ENCODE data around the gene FOXP1. TPM values are rescaled to one million over a fixed set of nuclear protein-coding genes. Genes with fewer than 3 reads are reported as not detected.

The FOXP1 gene
- total and polyA plus RNA-seq, 4 donors: 15.2 to 263 (median 110) TPM

- WGBS, 2 donors: 90 to 92% methylated on average over 10 of the region's 10 CpGs
- Histone ChIP-seq H3K27me3 (ENCODE audit: control insufficient read depth in 1 of 2, insufficient read depth in 2 of 2, low read length in 1 of 2) (no peaks in the 10 kb centered on the region), H3K27ac (ENCODE audit: low read depth in 1 of 2, low read length in 2 of 2) (no peak overlapping the region), H3K4me1 (ENCODE audit: control insufficient read depth in 1 of 2, insufficient read depth in 2 of 2, low read length in 2 of 2) (no peaks in the 10 kb centered on the region), H3K36me3 (ENCODE audit: control insufficient read depth in 1 of 2, insufficient read depth in 2 of 2, low read length in 1 of 2) (no peaks in the 10 kb centered on the region), H3K4me3 (ENCODE audit: low read length in 2 of 2) (no peak overlapping the region), H3K9me3 (ENCODE audit: control insufficient read depth, low read length) (no peaks in the 10 kb centered on the region)
- no peak for DNase-seq
- no peak for ATAC-seq (ENCODE audit: low FRiP score)
- intact Hi-C loops (cut with DNase I): loop anchor here in 1 of 2 donors (10.0 kb wide), 1 partner anchor 381 kb away; no protein-coding TSS in a partner anchor
Measured at GRCh38 chr3:71505767-71506350, 77.7 kb downstream of the FOXP1 start.

- no peaks in the 10 kb centered on the region for H3K27me3 ChIP-seq (ENCODE audit: control insufficient read depth in 1 of 2, insufficient read depth in 2 of 2, low read length in 1 of 2)
- H3K36me3 ChIP-seq (ENCODE audit: control insufficient read depth in 1 of 2, insufficient read depth in 2 of 2, low read length in 1 of 2): no peaks in the 10 kb centered on the region
- H3K4me3 ChIP-seq (ENCODE audit: low read length in 2 of 2): no peak overlapping the region
- intact Hi-C loops (cut with DNase I): loop anchor here (5.0 to 10.0 kb wide), 2 partner anchors 33 to 380 kb away; no protein-coding TSS in a partner anchor
- ATAC-seq (ENCODE audit: low FRiP score) (no peak), DNase-seq (peak in 1 of 2 donors; percentile 75)
- 59 to 63% methylated on average over 15 of the region's 15 CpGs for WGBS, 2 donors
- H3K9me3 ChIP-seq (ENCODE audit: control insufficient read depth, low read length): no peaks in the 10 kb centered on the region
- no peak overlapping the region for H3K27ac ChIP-seq (ENCODE audit: low read depth in 1 of 2, low read length in 2 of 2)
- H3K4me1 ChIP-seq (ENCODE audit: control insufficient read depth in 1 of 2, insufficient read depth in 2 of 2, low read length in 2 of 2): no peaks in the 10 kb centered on the region
Measured at GRCh38 chr3:71504250-71505036, 79.1 kb downstream of the FOXP1 start.

GRCh38 chr3:71503525-71504249, 79.8 kb downstream of the FOXP1 start:
- H3K27ac ChIP-seq (ENCODE audit: low read depth in 1 of 2, low read length in 2 of 2): no peak overlapping the region
- DNase-seq: no peak
- no peak for ATAC-seq (ENCODE audit: low FRiP score)

GRCh38 chr3:71502066-71502625, 81.4 kb downstream of the FOXP1 start:
- intact Hi-C loops (cut with DNase I): loop anchor here (5.0 to 10.0 kb wide), 2 partner anchors 35 to 377 kb away; no protein-coding TSS in a partner anchor
- no peak overlapping the region for H3K27ac ChIP-seq (ENCODE audit: low read depth in 1 of 2, low read length in 2 of 2)
- no peaks in the 10 kb centered on the region for H3K36me3 ChIP-seq (ENCODE audit: control insufficient read depth in 1 of 2, insufficient read depth in 2 of 2, low read length in 1 of 2)
- H3K4me3 ChIP-seq (ENCODE audit: low read length in 2 of 2): no peak overlapping the region
- H3K9me3 ChIP-seq (ENCODE audit: control insufficient read depth, low read length): no peaks in the 10 kb centered on the region
- DNase-seq: no peak
- WGBS, 2 donors: 94 to 96% methylated on average over 5 of the region's 5 CpGs
- no peaks in the 10 kb centered on the region for H3K27me3 ChIP-seq (ENCODE audit: control insufficient read depth in 1 of 2, insufficient read depth in 2 of 2, low read length in 1 of 2)
- H3K4me1 ChIP-seq (ENCODE audit: control insufficient read depth in 1 of 2, insufficient read depth in 2 of 2, low read length in 2 of 2): peaks cover 0 to 3% of the 10 kb centered on the region in 2 donors
- no peak for ATAC-seq (ENCODE audit: low FRiP score)

More at GRCh38 chr3:71503525-71504249, 79.8 kb downstream of the FOXP1 start:
- Histone ChIP-seq H3K27me3 (ENCODE audit: control insufficient read depth in 1 of 2, insufficient read depth in 2 of 2, low read length in 1 of 2) (no peaks in the 10 kb centered on the region), H3K4me1 (ENCODE audit: control insufficient read depth in 1 of 2, insufficient read depth in 2 of 2, low read length in 2 of 2) (peaks cover 0 to under 1% of the 10 kb centered on the region in 2 donors), H3K36me3 (ENCODE audit: control insufficient read depth in 1 of 2, insufficient read depth in 2 of 2, low read length in 1 of 2) (no peaks in the 10 kb centered on the region), H3K9me3 (ENCODE audit: control insufficient read depth, low read length) (no peaks in the 10 kb centered on the region), H3K4me3 (ENCODE audit: low read length in 2 of 2) (no peak overlapping the region)
- WGBS, 2 donors: 86 to 91% methylated on average over 10 of the region's 10 CpGs
- intact Hi-C loops (cut with DNase I): loop anchor here (5.0 to 10.0 kb wide), 2 partner anchors 34 to 379 kb away; no protein-coding TSS in a partner anchor

- DNase-seq: no peak
- Histone ChIP-seq H3K4me1 (ENCODE audit: control insufficient read depth in 1 of 2, insufficient read depth in 2 of 2, low read length in 2 of 2) (peaks cover 4 to 8% of the 10 kb centered on the region in 2 donors), H3K27ac (ENCODE audit: low read depth in 1 of 2, low read length in 2 of 2) (no peak overlapping the region), H3K27me3 (ENCODE audit: control insufficient read depth in 1 of 2, insufficient read depth in 2 of 2, low read length in 1 of 2) (no peaks in the 10 kb centered on the region), H3K4me3 (ENCODE audit: low read length in 2 of 2) (no peak overlapping the region), H3K9me3 (ENCODE audit: control insufficient read depth, low read length) (no peaks in the 10 kb centered on the region), H3K36me3 (ENCODE audit: control insufficient read depth in 1 of 2, insufficient read depth in 2 of 2, low read length in 1 of 2) (no peaks in the 10 kb centered on the region)
- no peak for ATAC-seq (ENCODE audit: low FRiP score)
- WGBS, 2 donors: 95 to 99% methylated on average over 6 of the region's 6 CpGs
- intact Hi-C loops (cut with DNase I): loop anchor here (5.0 to 10.0 kb wide), 2 partner anchors 37 to 376 kb away; no protein-coding TSS in a partner anchor
Measured at GRCh38 chr3:71500696-71501095, 82.8 kb downstream of the FOXP1 start.

- DNase-seq: no peak
- Histone ChIP-seq H3K27ac (ENCODE audit: low read depth in 1 of 2, low read length in 2 of 2) (no peak overlapping the region), H3K4me1 (ENCODE audit: control insufficient read depth in 1 of 2, insufficient read depth in 2 of 2, low read length in 2 of 2) (peaks cover 4 to 11% of the 10 kb centered on the region in 2 donors), H3K36me3 (ENCODE audit: control insufficient read depth in 1 of 2, insufficient read depth in 2 of 2, low read length in 1 of 2) (no peaks in the 10 kb centered on the region), H3K4me3 (ENCODE audit: low read length in 2 of 2) (no peak overlapping the region), H3K27me3 (ENCODE audit: control insufficient read depth in 1 of 2, insufficient read depth in 2 of 2, low read length in 1 of 2) (no peaks in the 10 kb centered on the region), H3K9me3 (ENCODE audit: control insufficient read depth, low read length) (no peaks in the 10 kb centered on the region)
- intact Hi-C loops (cut with DNase I): loop anchor here (5.0 to 10.0 kb wide), 3 partner anchors 38 to 83 kb away; partner anchors contain the start of gene FOXP1 (in 1 of the 2)
- ATAC-seq (ENCODE audit: low FRiP score): no peak
- 94% methylated on average over 6 of the region's 6 CpGs for WGBS, 2 donors
Measured at GRCh38 chr3:71499227-71499876, 84.2 kb downstream of the FOXP1 start.

- Histone ChIP-seq H3K27me3 (ENCODE audit: control insufficient read depth in 1 of 2, insufficient read depth in 2 of 2, low read length in 1 of 2) (no peaks in the 10 kb centered on the region), H3K27ac (ENCODE audit: low read depth in 1 of 2, low read length in 2 of 2) (peak overlapping the region in 1 of 2 donors; percentile 69), H3K36me3 (ENCODE audit: control insufficient read depth in 1 of 2, insufficient read depth in 2 of 2, low read length in 1 of 2) (no peaks in the 10 kb centered on the region), H3K4me3 (ENCODE audit: low read length in 2 of 2) (no peak overlapping the region), H3K4me1 (ENCODE audit: control insufficient read depth in 1 of 2, insufficient read depth in 2 of 2, low read length in 2 of 2) (peaks cover 4 to 11% of the 10 kb centered on the region in 2 donors), H3K9me3 (ENCODE audit: control insufficient read depth, low read length) (no peaks in the 10 kb centered on the region)
- ATAC-seq (ENCODE audit: low FRiP score) (no peak), DNase-seq (no peak)
- WGBS, 2 donors: 78 to 83% methylated on average over 3 of the region's 3 CpGs
- intact Hi-C loops (cut with DNase I): loop anchor here (5.0 to 10.0 kb wide), 3 partner anchors 39 to 84 kb away; partner anchors contain the start of gene FOXP1 (in 1 of the 2)
Measured at GRCh38 chr3:71498543-71498942, 85.0 kb downstream of the FOXP1 start.
